Loucy (cell line): ENCODE measurements around the gene CNKSR2.

Source experiments
- H2AFZ ChIP-seq: fragments of 200-600 bp; sonication (generic); 2 replicates; pipeline ENCODE4 v1.6.0; 2016; ENCODE audit warnings: antibody characterized with exemption, mild to moderate bottlenecking, low read length, moderate library complexity
- H3F3A ChIP-seq: fragments of 200-600 bp; 2 replicates; pipeline ENCODE4 v1.6.0; 2016; ENCODE audit warnings: antibody characterized with exemption, low read depth, mild to moderate bottlenecking
- H3K27me3 ChIP-seq: fragments of 200-600 bp; sonication (generic); 2 replicates; pipeline ENCODE4 v1.6.1; 2014; ENCODE audit warnings: low read length, mild to moderate bottlenecking; ENCODE audit not compliant: insufficient read depth, poor library complexity, severe bottlenecking
- H3K36me3 ChIP-seq: fragments of 200-600 bp; sonication (generic); 2 replicates; pipeline ENCODE4 v1.6.1; 2016; ENCODE audit warnings: low read length; ENCODE audit not compliant: insufficient read depth
- H3K4me1 ChIP-seq: fragments of 200-600 bp; sonication (generic); 2 replicates; pipeline ENCODE4 v1.5.1; 2014; ENCODE audit warnings: low read length, mild to moderate bottlenecking; ENCODE audit not compliant: insufficient read depth, poor library complexity, severe bottlenecking
- H3K4me2 ChIP-seq: fragments of 200-600 bp; sonication (generic); 2 replicates; pipeline ENCODE4 v1.6.0; 2014; ENCODE audit warnings: antibody characterized with exemption, low read length, low read depth, mild to moderate bottlenecking; ENCODE audit not compliant: poor library complexity, severe bottlenecking
- H3K4me3 ChIP-seq: fragments of 200-600 bp; sonication (generic); 2 replicates; pipeline ENCODE4 v1.5.1; 2014; ENCODE audit warnings: low read length, mild to moderate bottlenecking, mixed read lengths; ENCODE audit not compliant: poor library complexity, severe bottlenecking
- H3K79me2 ChIP-seq: fragments of 200-600 bp; sonication (generic); 2 replicates; pipeline ENCODE4 v1.6.1; 2014; ENCODE audit warnings: low read length; ENCODE audit not compliant: insufficient read depth
- H3K9ac ChIP-seq: fragments of 200-600 bp; sonication (generic); 2 replicates; pipeline ENCODE4 v1.6.0; 2014; ENCODE audit warnings: mild to moderate bottlenecking, low read depth, low read length, moderate library complexity; ENCODE audit not compliant: poor library complexity, severe bottlenecking
- H3K9me2 ChIP-seq: fragments of 200-600 bp; sonication (generic); replicated peaks from 2 replicates; pipeline ENCODE4 v1.6.1; 2016; ENCODE audit warnings: low read depth, low read length, mixed read lengths
- H3K9me3 ChIP-seq: fragments of 200-600 bp; sonication (generic); 2 replicates; pipeline ENCODE4 v1.6.1; 2014; ENCODE audit warnings: mild to moderate bottlenecking, antibody characterized with exemption, low read length, low read depth; ENCODE audit not compliant: insufficient read depth
- H4K20me1 ChIP-seq: fragments of 200-600 bp; sonication (generic); 2 replicates; pipeline ENCODE4 v1.6.0; 2014; ENCODE audit warnings: antibody characterized with exemption, low read length, mild to moderate bottlenecking; ENCODE audit not compliant: insufficient read depth, poor library complexity, severe bottlenecking
- CTCF ChIP-seq: fragments of 200-600 bp; sonication (generic); conservative IDR thresholded peaks from 2 replicates; pipeline ENCODE4 v1.5.1; 2014; ENCODE audit warnings: mild to moderate bottlenecking, antibody characterized with exemption, low read length
- EZH2phosphoT487 ChIP-seq: fragments of 200-600 bp; IDR thresholded peaks from 2 replicates; pipeline ENCODE4 v1.6.1; 2018; ENCODE audit warnings: antibody characterized with exemption, mild to moderate bottlenecking, moderate library complexity, borderline replicate concordance

CNKSR2 gene

GRCh38 chrX:21384178-21384577 is 10.0 kb downstream of the CNKSR2 start:
- Histone ChIP-seq H3K9ac (no peak overlapping the region), H3K36me3 (no peaks in the 10 kb centered on the region), H3F3A (no peaks in the 10 kb centered on the region), H4K20me1 (no peaks in the 10 kb centered on the region), H2AFZ (no peak overlapping the region), H3K9me3 (no peaks in the 10 kb centered on the region), H3K4me3 (no peak overlapping the region), H3K4me1 (no peaks in the 10 kb centered on the region), H3K27me3 (no peaks in the 10 kb centered on the region), H3K9me2 (no peaks in the 10 kb centered on the region), H3K4me2 (no peak overlapping the region), H3K79me2 (no peaks in the 10 kb centered on the region)
- TF ChIP-seq CTCF = no peak
- no peak for TF ChIP-seq EZH2phosphoT487

GRCh38 chrX:21394792-21395191 is 20.6 kb downstream of the CNKSR2 start:
- no peak overlapping the region for H3K4me2 ChIP-seq
- no peaks in the 10 kb centered on the region for H3K27me3 ChIP-seq
- no peak overlapping the region for H3K4me3 ChIP-seq
- H3F3A ChIP-seq = no peaks in the 10 kb centered on the region
- H3K9me2 ChIP-seq = no peaks in the 10 kb centered on the region
- H3K79me2 ChIP-seq = no peaks in the 10 kb centered on the region
- H3K36me3 ChIP-seq = no peaks in the 10 kb centered on the region
- no peak for TF ChIP-seq CTCF
- TF ChIP-seq EZH2phosphoT487 = no peak
- no peaks in the 10 kb centered on the region for H3K9me3 ChIP-seq
- H3K9ac ChIP-seq = no peak overlapping the region
- H2AFZ ChIP-seq = no peak overlapping the region
- H3K4me1 ChIP-seq = peaks cover 2% of the 10 kb centered on the region
- no peaks in the 10 kb centered on the region for H4K20me1 ChIP-seq

GRCh38 chrX:21398426-21398825 is 24.2 kb downstream of the CNKSR2 start:
- no peaks in the 10 kb centered on the region for H3K36me3 ChIP-seq

More at GRCh38 chrX:21398426-21398825, 24.2 kb downstream of the CNKSR2 start:
- Histone ChIP-seq H3K9ac (no peak overlapping the region), H3K4me1 (peaks cover 2% of the 10 kb centered on the region), H3K79me2 (no peaks in the 10 kb centered on the region), H4K20me1 (no peaks in the 10 kb centered on the region), H3K27me3 (no peaks in the 10 kb centered on the region), H3K9me3 (no peaks in the 10 kb centered on the region), H2AFZ (no peak overlapping the region), H3K4me2 (no peak overlapping the region), H3F3A (no peaks in the 10 kb centered on the region), H3K4me3 (no peak overlapping the region), H3K9me2 (no peaks in the 10 kb centered on the region)
- TF ChIP-seq CTCF = no peak
- no peak for TF ChIP-seq EZH2phosphoT487
